Peyer's patch (tissue), 4 donors: ENCODE results near the gene ARFGAP1. TPM values are rescaled to one million over a fixed set of nuclear protein-coding genes. Genes with fewer than 3 reads are reported as not detected.

Experiments
- DNase-seq, 3 donors: peaks; one replicate each; pipeline ENCODE4 v3.0.0-alpha.2; 2017 to 2019
- H3K27ac ChIP-seq, 4 donors: fragments of 200-600 bp; sonication (generic); one replicate each; pipeline ENCODE4 v1.5.1; 2016 to 2019
- H3K27me3 ChIP-seq, 2 donors: fragments of 200-600 bp; sonication (generic); one replicate each; pipeline ENCODE4 v1.5.1; 2019
- H3K36me3 ChIP-seq, 3 donors: fragments of 200-600 bp; sonication (generic); one replicate each; pipeline ENCODE4 v1.5.1; 2016 to 2019
- H3K4me1 ChIP-seq, 4 donors: fragments of 200-600 bp; sonication (generic); one replicate each; pipeline ENCODE4 v1.5.1; 2016 to 2019
- H3K4me3 ChIP-seq, 4 donors: fragments of 200-600 bp; sonication (generic); 1 replicate in 3 of 4; 2 replicates in 1 of 4; pipeline ENCODE4 v1.5.1; 2016 to 2019; ENCODE audit warnings: mild to moderate bottlenecking in 1 of 4
- H3K9me3 ChIP-seq, 4 donors: fragments of 200-600 bp; sonication (generic); one replicate each; pipeline ENCODE4 v1.5.1; 2016 to 2019; ENCODE audit warnings: mild to moderate bottlenecking in 1 of 4
- CTCF ChIP-seq, 6 experiments: fragments of 450-650 bp in 4 of 6; fragments of 200-600 bp in 2 of 6; sonication (generic) in 1 of 6; IDR thresholded peaks; one replicate each; pipeline ENCODE4 v1.5.1; 2017 to 2019; ENCODE audit warnings: antibody characterized with exemption in 6 of 6, mild to moderate bottlenecking in 3 of 6, moderate library complexity in 1 of 6
- POLR2A ChIP-seq, 2 donors: fragments of 450-650 bp; IDR thresholded peaks; one replicate each; pipeline ENCODE4 v1.5.1; 2017; ENCODE audit warnings: antibody characterized with exemption in 2 of 2, mild to moderate bottlenecking in 2 of 2, moderate library complexity in 2 of 2
- total RNA-seq, 4 donors: library from RNA; depleted of rRNA; stranded (reverse); fragments of >200 nt; gene quantifications; one replicate each; pipeline ENCODE4 v1.1.0, GENCODE V29; 2016

The ARFGAP1 gene
- total RNA-seq, 4 donors from 2014 or later, result 66.6 to 149 (median 89.8) TPM

GRCh38 chr20:63236116-63236837 is 36.3 kb upstream of the ARFGAP1 start:
- Histone ChIP-seq H3K4me3 (no peak overlapping the region), H3K4me1 (no peaks in the 10 kb centered on the region), H3K9me3 (no peaks in the 10 kb centered on the region), H3K36me3 (no peaks in the 10 kb centered on the region), H3K27ac (no peak overlapping the region), H3K27me3 (no peaks in the 10 kb centered on the region)
- DNase-seq, result no peak
- TF ChIP-seq POLR2A (IDR thresholded peaks at IDR 0.05) (no peak), CTCF (IDR thresholded peaks at IDR 0.05) (no peak)

- H3K4me3 ChIP-seq, result no peak overlapping the region
Measured at GRCh38 chr20:63238031-63238430, 34.6 kb upstream of the ARFGAP1 start.

GRCh38 chr20:63238514-63239125 is 34.0 kb upstream of the ARFGAP1 start:
- Histone ChIP-seq H3K27me3 (no peaks in the 10 kb centered on the region), H3K36me3 (no peaks in the 10 kb centered on the region), H3K9me3 (no peaks in the 10 kb centered on the region), H3K27ac (no peak overlapping the region), H3K4me3 (no peak overlapping the region), H3K4me1 (no peaks in the 10 kb centered on the region)
- no peak for DNase-seq
- TF ChIP-seq POLR2A (IDR thresholded peaks at IDR 0.05) (no peak), CTCF (IDR thresholded peaks at IDR 0.05) (no peak)

More at GRCh38 chr20:63238031-63238430, 34.6 kb upstream of the ARFGAP1 start:
- H3K36me3 ChIP-seq, result no peaks in the 10 kb centered on the region
- no peak for DNase-seq
- no peak overlapping the region for H3K27ac ChIP-seq
- no peaks in the 10 kb centered on the region for H3K27me3 ChIP-seq
- no peak for TF ChIP-seq CTCF (IDR thresholded peaks at IDR 0.05)
- no peak for TF ChIP-seq POLR2A (IDR thresholded peaks at IDR 0.05)
- H3K9me3 ChIP-seq, result no peaks in the 10 kb centered on the region
- H3K4me1 ChIP-seq, result no peaks in the 10 kb centered on the region

- Histone ChIP-seq H3K36me3 (no peaks in the 10 kb centered on the region), H3K4me3 (no peak overlapping the region), H3K27ac (no peak overlapping the region), H3K9me3 (no peaks in the 10 kb centered on the region), H3K4me1 (no peaks in the 10 kb centered on the region), H3K27me3 (no peaks in the 10 kb centered on the region)
- no peak for TF ChIP-seq CTCF (IDR thresholded peaks at IDR 0.05)
- no peak for TF ChIP-seq POLR2A (IDR thresholded peaks at IDR 0.05)
- no peak for DNase-seq
Measured at GRCh38 chr20:63239431-63239830, 33.2 kb upstream of the ARFGAP1 start.

GRCh38 chr20:63240004-63240403 is 32.6 kb upstream of the ARFGAP1 start:
- H3K4me3 ChIP-seq, result no peak overlapping the region
- DNase-seq, result no peak
- no peak overlapping the region for H3K27ac ChIP-seq
- no peaks in the 10 kb centered on the region for H3K9me3 ChIP-seq
- TF ChIP-seq POLR2A (IDR thresholded peaks at IDR 0.05) (no peak), CTCF (IDR thresholded peaks at IDR 0.05) (no peak)
- no peaks in the 10 kb centered on the region for H3K27me3 ChIP-seq
- H3K36me3 ChIP-seq, result no peaks in the 10 kb centered on the region
- no peaks in the 10 kb centered on the region for H3K4me1 ChIP-seq
